HepG2 (cell line): ENCODE measurements around the gene JPT2. TPM values are rescaled to one million over a fixed set of nuclear protein-coding genes. Genes with fewer than 3 reads are reported as not detected.

Source experiments
- DMAP1 ChIP-seq: IDR thresholded peaks from 2 replicates; pipeline ENCODE4 v1.6.1; 2016
- DPF2 ChIP-seq: sonication (generic); formaldehyde crosslinking; IDR thresholded peaks from 2 replicates; pipeline ENCODE4 v1.4.0; 2020; ENCODE audit warnings: mild to moderate bottlenecking, low read depth, missing genetic modification reagents, borderline replicate concordance
- ETV6 ChIP-seq: sonication (generic); formaldehyde crosslinking; conservative IDR thresholded peaks from 2 replicates; pipeline ENCODE4 v1.4.0; 2020; ENCODE audit warnings: missing genetic modification reagents
- EZH2 ChIP-seq: conservative IDR thresholded peaks from 2 replicates; pipeline ENCODE4 v1.6.1; 2012; ENCODE audit warnings: mild to moderate bottlenecking, low read depth, low read length, moderate library complexity
- GFI1 ChIP-seq: sonication (generic); formaldehyde crosslinking; IDR thresholded peaks from 2 replicates; pipeline ENCODE4 v1.5.0; 2020; ENCODE audit warnings: missing genetic modification reagents, mild to moderate bottlenecking, borderline replicate concordance
- HNRNPL ChIP-seq: fragments of 200-400 bp; formaldehyde crosslinking; IDR thresholded peaks from 2 replicates; pipeline ENCODE4 v1.6.1; 2017; ENCODE audit warnings: mild to moderate bottlenecking, low read depth, low read length
- JDP2 ChIP-seq: sonication (generic); formaldehyde crosslinking; IDR thresholded peaks from 2 replicates; pipeline ENCODE4 v1.8.1; 2022; ENCODE audit warnings: missing genetic modification reagents, borderline replicate concordance
- KMT2B ChIP-seq: IDR thresholded peaks from 2 replicates; pipeline ENCODE4 v1.6.1; 2016; ENCODE audit warnings: missing genetic modification reagents, missing compliant biosample characterization
- LCORL ChIP-seq, 2 experiments: fragments of 450-650 bp in 1 of 2; sonication (generic) in 1 of 2; formaldehyde crosslinking in 1 of 2; IDR thresholded peaks; 2 replicates each; pipeline versions ENCODE4 v1.5.0 to v1.6.1; 2017 to 2020; ENCODE audit warnings: antibody characterized with exemption in 1 of 2, missing genetic modification reagents in 1 of 2
- NFYB ChIP-seq: sonication (generic); formaldehyde crosslinking; IDR thresholded peaks from 2 replicates; pipeline ENCODE4 v1.4.0; 2020; ENCODE audit warnings: missing genetic modification reagents
- POGZ ChIP-seq: sonication (generic); formaldehyde crosslinking; IDR thresholded peaks from 2 replicates; pipeline ENCODE4 v1.4.0; 2020; ENCODE audit warnings: mild to moderate bottlenecking, missing genetic modification reagents
- PPARG ChIP-seq: conservative IDR thresholded peaks from 2 replicates; pipeline ENCODE4 v1.6.1; 2016; ENCODE audit warnings: missing biosample characterization, missing genetic modification reagents
- RFXAP ChIP-seq: sonication (generic); formaldehyde crosslinking; IDR thresholded peaks from 2 replicates; pipeline ENCODE4 v1.4.0; 2020; ENCODE audit warnings: missing genetic modification reagents, borderline replicate concordance
- RXRA ChIP-seq: sonication (generic); formaldehyde crosslinking; IDR thresholded peaks from 2 replicates; pipeline ENCODE4 v1.5.1; 2020; ENCODE audit warnings: missing genetic modification reagents
- TCF7 ChIP-seq: sonication (generic); IDR thresholded peaks from 2 replicates; pipeline ENCODE4 v1.6.1; 2016; ENCODE audit warnings: antibody characterized with exemption, low read depth
- THAP11 ChIP-seq: IDR thresholded peaks from 2 replicates; pipeline ENCODE4 v1.6.1; 2016; ENCODE audit warnings: missing biosample characterization, missing genetic modification reagents
- ZKSCAN5 ChIP-seq: sonication (generic); formaldehyde crosslinking; IDR thresholded peaks from 2 replicates; pipeline ENCODE4 v1.5.1; 2020; ENCODE audit warnings: mild to moderate bottlenecking, missing genetic modification reagents
- ZNF34 ChIP-seq: sonication (generic); formaldehyde crosslinking; IDR thresholded peaks from 2 replicates; pipeline ENCODE4 v1.4.0; 2020; ENCODE audit warnings: mild to moderate bottlenecking, missing genetic modification reagents, borderline replicate concordance
- ZNF512 ChIP-seq: sonication (generic); formaldehyde crosslinking; IDR thresholded peaks from 2 replicates; pipeline ENCODE4 v1.4.0; 2020; ENCODE audit warnings: mild to moderate bottlenecking, missing genetic modification reagents
- ZNF513 ChIP-seq: sonication (generic); formaldehyde crosslinking; conservative IDR thresholded peaks from 2 replicates; pipeline ENCODE4 v1.5.0; 2020; ENCODE audit warnings: missing genetic modification reagents
- ZNF563 ChIP-seq: sonication (generic); formaldehyde crosslinking; IDR thresholded peaks from 2 replicates; pipeline ENCODE4 v1.8.0; 2022; ENCODE audit warnings: mild to moderate bottlenecking, moderate library complexity, missing genetic modification reagents
- ZNF703 ChIP-seq: sonication (generic); formaldehyde crosslinking; IDR thresholded peaks from 2 replicates; pipeline ENCODE4 v1.5.1; 2020; ENCODE audit warnings: missing genetic modification reagents, mild to moderate bottlenecking, moderate library complexity, borderline replicate concordance
- ZNF749 ChIP-seq: sonication (generic); formaldehyde crosslinking; IDR thresholded peaks from 2 replicates; pipeline ENCODE4 v1.8.0; 2022; ENCODE audit warnings: mild to moderate bottlenecking, missing genetic modification reagents, moderate library complexity, borderline replicate concordance
- ZNF772 ChIP-seq: sonication (generic); formaldehyde crosslinking; IDR thresholded peaks from 2 replicates; pipeline ENCODE4 v1.5.0; 2020; ENCODE audit warnings: mild to moderate bottlenecking, missing genetic modification reagents
- ZNF780A ChIP-seq: sonication (generic); formaldehyde crosslinking; IDR thresholded peaks from 2 replicates; pipeline ENCODE4 v1.8.0; 2022; ENCODE audit warnings: mild to moderate bottlenecking, missing genetic modification reagents, moderate library complexity
- ZNF784 ChIP-seq: sonication (generic); formaldehyde crosslinking; IDR thresholded peaks from 2 replicates; pipeline ENCODE4 v1.5.1; 2020; ENCODE audit warnings: missing genetic modification reagents, mild to moderate bottlenecking, borderline replicate concordance
- ZNF788 ChIP-seq: sonication (generic); formaldehyde crosslinking; IDR thresholded peaks from 2 replicates; pipeline ENCODE4 v1.5.0; 2020; ENCODE audit warnings: mild to moderate bottlenecking, missing genetic modification reagents, borderline replicate concordance
- ZSCAN12 ChIP-seq: sonication (generic); formaldehyde crosslinking; IDR thresholded peaks from 2 replicates; pipeline ENCODE4 v1.9.0; 2021; ENCODE audit warnings: mild to moderate bottlenecking, missing genetic modification reagents
- polyA plus RNA-seq, 8 experiments: library from polyadenylated mRNA; depleted of rRNA in 3 of 8; stranded (reverse) in 7 of 8; unstranded in 1 of 8; fragments of >200 nt; fragmentation: Illumina TruSeq in 4 of 8; extraction: Trizol in 4 of 8; gene quantifications; 2 replicates each; pipeline versions ENCODE4 v1.2.1 to v1.2.3, GENCODE V29; 2011 to 2016; ENCODE audit warnings: low read depth in 4 of 8, missing spikeins in 1 of 8, mixed read lengths in 1 of 8; ENCODE audit not compliant: insufficient read depth in 1 of 8
- total RNA-seq, 5 experiments: library from RNA; depleted of rRNA; stranded (reverse); fragments of >200 nt; fragmentation: Illumina TruSeq; extraction: Trizol; gene quantifications; 2 replicates each; pipeline ENCODE4 v1.2.3, GENCODE V29; 2016; ENCODE audit warnings: low read depth in 1 of 5

The JPT2 gene
- total and polyA plus RNA-seq, 2 of the 13 experiments (the other 11 are each of a cell fraction or from before 2014, with no cell fraction given), result 53.5 to 89.4 TPM

- 0 out of 2 replicates have a peak, but pooled peaks have one; percentile 18 for TF ChIP-seq HNRNPL
- 0 out of 2 replicates have a peak, but pooled peaks have one; percentile 0 for TF ChIP-seq RXRA (CRISPR knock-in tag)
- no peak; the same call in none of the 2 replicates for TF ChIP-seq ZNF772 (CRISPR knock-in tag)
- TF ChIP-seq ZNF34 (CRISPR knock-in tag), result 0 out of 2 replicates have a peak, but pooled peaks have one; percentile 82
- TF ChIP-seq ZNF512 (CRISPR knock-in tag), result no peak
- TF ChIP-seq ZNF513 (CRISPR knock-in tag), result peak; percentile 97
- TF ChIP-seq EZH2, result no peak
- TF ChIP-seq DPF2 (CRISPR knock-in tag), result no peak
- TF ChIP-seq RFXAP (CRISPR knock-in tag), result peak; percentile 86
- peak; percentile 46 for TF ChIP-seq KMT2B (CRISPR knock-in tag)
- no peak for TF ChIP-seq LCORL (IDR thresholded peaks at IDR 0.05)
- no peak for TF ChIP-seq LCORL (CRISPR knock-in tag; IDR thresholded peaks at IDR 0.05)
- TF ChIP-seq ETV6, result 0 out of 2 replicates have a peak, but pooled peaks have one; percentile 20
- TF ChIP-seq DMAP1 (CRISPR knock-in tag), result no peak; the same call in 1 of the 2 replicates
- TF ChIP-seq THAP11 (CRISPR knock-in tag), result peak; percentile 93
- no peak for TF ChIP-seq NFYB (CRISPR knock-in tag)
- no peak for TF ChIP-seq ZKSCAN5 (CRISPR knock-in tag)
- TF ChIP-seq ZNF784 (CRISPR knock-in tag), result peak; percentile 83
- TF ChIP-seq TCF7, result no peak
- TF ChIP-seq GFI1 (CRISPR knock-in tag), result no peak
- peak; percentile 67; the same call in 1 of the 2 replicates for TF ChIP-seq ZNF749 (CRISPR knock-in tag)
- peak; percentile 68; the same call in 1 of the 2 replicates for TF ChIP-seq ZSCAN12
- peak; percentile 62; the same call in 1 of the 2 replicates for TF ChIP-seq ZNF788
- 0 out of 2 replicates have a peak, but pooled peaks have one; percentile 12 for TF ChIP-seq ZNF780A (CRISPR knock-in tag)
- TF ChIP-seq JDP2 (CRISPR knock-in tag), result no peak
- no peak; the same call in 1 of the 2 replicates for TF ChIP-seq ZNF703
- TF ChIP-seq PPARG, result no peak; the same call in 1 of the 2 replicates
- 0 out of 2 replicates have a peak, but pooled peaks have one; percentile 78 for TF ChIP-seq ZNF563
- peak; percentile 65; the same call in 1 of the 2 replicates for TF ChIP-seq POGZ (CRISPR knock-in tag)
These were observed 27.8 kb downstream of the JPT2 start, which contains the start of gene MAPK8IP3 (continued) for GRCh38 chr16:1705688-1706385.
